Fibroblast of lung (primary cell): Measurements from ENCODE around the gene ANKRD13D. TPM values are rescaled to one million over a fixed set of nuclear protein-coding genes. Genes with fewer than 3 reads are reported as not detected.

Experiments used
- DNase-seq, 2 donors: peaks; one replicate each; pipeline versions ENCODE4 v3.0.0 to v3.0.0-alpha.2; 2010; ENCODE audit warnings: low read depth in 2 of 2
- H2AFZ ChIP-seq: 2 replicates; pipeline ENCODE4 v1.5.1; 2012; ENCODE audit warnings: low read length, control low read depth, inconsistent platforms
- H3K27ac ChIP-seq: 2 replicates; pipeline ENCODE4 v1.5.1; 2011; ENCODE audit warnings: low read length, control low read depth; ENCODE audit not compliant: insufficient read depth
- H3K27me3 ChIP-seq: 2 replicates; pipeline ENCODE4 v1.5.1; 2011; ENCODE audit warnings: mild to moderate bottlenecking, low read length; ENCODE audit not compliant: control insufficient read depth, insufficient read depth
- H3K36me3 ChIP-seq: 2 replicates; pipeline ENCODE4 v1.5.1; 2011; ENCODE audit warnings: low read length; ENCODE audit not compliant: control insufficient read depth, insufficient read depth
- H3K4me1 ChIP-seq: 2 replicates; pipeline ENCODE4 v1.5.1; 2011; ENCODE audit warnings: low read length; ENCODE audit not compliant: control insufficient read depth, insufficient read depth; ENCODE audit errors: extremely low read depth
- H3K4me2 ChIP-seq: 2 replicates; pipeline ENCODE4 v1.5.1; 2011; ENCODE audit warnings: low read length, control low read depth; ENCODE audit not compliant: insufficient read depth; ENCODE audit errors: extremely low read depth
- H3K4me3 ChIP-seq, 4 experiments: fragments of 200-600 bp in 1 of 4; sonication (generic) in 1 of 4; replicated peaks in 1 of 4; 2 replicates each; pipeline ENCODE4 v1.5.1; 2011 to 2016; ENCODE audit warnings: low read length in 4 of 4, low read depth in 3 of 4, mild to moderate bottlenecking in 3 of 4, control low read depth in 2 of 4, inconsistent platforms in 1 of 4, mixed read lengths in 1 of 4; ENCODE audit not compliant: insufficient read depth in 1 of 4; ENCODE audit errors: control extremely low read depth in 1 of 4
- H3K79me2 ChIP-seq: 2 replicates; pipeline ENCODE4 v1.5.1; 2012; ENCODE audit warnings: mild to moderate bottlenecking, low read length, inconsistent platforms; ENCODE audit not compliant: control insufficient read depth, insufficient read depth
- H3K9ac ChIP-seq: 2 replicates; pipeline ENCODE4 v1.5.1; 2011; ENCODE audit warnings: mild to moderate bottlenecking, low read length, control low read depth; ENCODE audit not compliant: insufficient read depth
- H3K9me3 ChIP-seq: 2 replicates; pipeline ENCODE4 v1.5.1; 2012; ENCODE audit warnings: low read depth, low read length; ENCODE audit not compliant: control insufficient read depth, insufficient read depth
- H4K20me1 ChIP-seq: 2 replicates; pipeline ENCODE4 v1.5.1; 2011; ENCODE audit warnings: low read length; ENCODE audit not compliant: control insufficient read depth, insufficient read depth; ENCODE audit errors: extremely low read depth
- EZH2 ChIP-seq: IDR thresholded peaks from 2 replicates; pipeline ENCODE4 v1.5.1; 2012; ENCODE audit warnings: low read length, control low read depth, mild to moderate bottlenecking; ENCODE audit errors: missing control alignments
- polyA plus RNA-seq, 2 donors: library from polyadenylated mRNA; depleted of rRNA in 1 of 2; stranded (reverse) in 1 of 2; unstranded in 1 of 2; fragments of >200 nt; gene quantifications; 2 replicates each; pipeline ENCODE4 v1.2.1, GENCODE V29; 2011 to 2012; ENCODE audit warnings: missing spikeins in 1 of 2
- total RNA-seq: library from RNA; depleted of rRNA; stranded (reverse); fragments of >200 nt; gene quantifications from 2 replicates; pipeline ENCODE4 v1.2.1, GENCODE V29; 2014
- TF ChIP-seq, protein P1 (sequence below), 2 donors: IDR thresholded peaks in 1 of 2; conservative IDR thresholded peaks in 1 of 2; 1 replicate in 1 of 2; 2 replicates in 1 of 2; pipeline ENCODE4 v1.5.1; 2011 to 2012; ENCODE audit warnings: low read length in 2 of 2, control low read depth in 1 of 2, inconsistent platforms in 1 of 2, low read depth in 1 of 2, mild to moderate bottlenecking in 1 of 2

ANKRD13D gene
- total and polyA plus RNA-seq, 2 donors (not counting 1 experiment from before 2014, with no cell fraction given) = 11.5 to 45.4 TPM

DNA sequence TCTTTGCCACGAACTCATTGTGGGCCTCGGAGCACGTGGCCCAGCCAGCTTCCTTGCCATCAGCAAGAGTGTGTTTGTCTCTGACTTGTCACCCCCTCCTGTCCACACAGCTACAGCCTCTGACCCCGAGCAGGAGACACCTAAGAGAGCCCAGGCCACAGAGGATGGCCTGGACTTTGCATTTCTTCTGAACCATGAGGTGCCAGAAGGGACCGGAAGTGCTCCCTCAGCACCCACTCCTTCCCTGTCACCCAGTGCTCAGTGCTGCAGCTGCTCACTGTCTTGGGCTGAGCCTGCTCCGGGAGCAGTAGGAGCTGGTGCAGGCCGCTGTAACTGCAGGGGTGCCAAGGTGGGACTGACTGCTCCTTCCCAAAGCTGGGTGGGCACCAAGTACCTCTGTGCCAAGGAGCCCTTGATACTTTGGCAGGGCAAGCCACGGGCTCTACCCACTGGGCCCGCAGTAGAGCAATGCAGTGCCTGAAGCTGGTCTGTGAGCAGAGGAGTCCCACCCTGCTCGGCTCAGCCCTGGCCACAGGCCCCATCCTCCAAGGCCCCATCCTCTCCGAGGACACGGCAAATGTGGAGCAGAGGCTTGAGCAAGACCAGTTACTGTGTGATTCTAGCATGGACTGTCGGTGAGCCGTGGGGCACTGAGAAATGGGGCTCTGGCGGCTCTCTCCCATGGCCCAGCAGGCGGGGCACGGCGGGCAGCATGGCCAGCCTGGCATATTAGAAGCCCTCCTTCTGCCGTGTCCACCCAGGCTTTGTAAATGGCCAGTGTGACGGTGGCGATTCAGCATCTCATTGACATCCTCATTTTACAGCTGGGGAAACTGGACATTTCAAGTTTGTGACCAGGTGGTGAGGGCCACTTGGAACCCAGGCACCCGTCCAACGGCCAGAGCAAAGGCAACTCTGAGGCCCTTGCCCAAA lies 16.5 kb upstream of the ANKRD13D start:
- peak overlapping the region; percentile 29 for H3K27ac ChIP-seq
- no peak for TF ChIP-seq EZH2
- TF ChIP-seq, protein P1, sequence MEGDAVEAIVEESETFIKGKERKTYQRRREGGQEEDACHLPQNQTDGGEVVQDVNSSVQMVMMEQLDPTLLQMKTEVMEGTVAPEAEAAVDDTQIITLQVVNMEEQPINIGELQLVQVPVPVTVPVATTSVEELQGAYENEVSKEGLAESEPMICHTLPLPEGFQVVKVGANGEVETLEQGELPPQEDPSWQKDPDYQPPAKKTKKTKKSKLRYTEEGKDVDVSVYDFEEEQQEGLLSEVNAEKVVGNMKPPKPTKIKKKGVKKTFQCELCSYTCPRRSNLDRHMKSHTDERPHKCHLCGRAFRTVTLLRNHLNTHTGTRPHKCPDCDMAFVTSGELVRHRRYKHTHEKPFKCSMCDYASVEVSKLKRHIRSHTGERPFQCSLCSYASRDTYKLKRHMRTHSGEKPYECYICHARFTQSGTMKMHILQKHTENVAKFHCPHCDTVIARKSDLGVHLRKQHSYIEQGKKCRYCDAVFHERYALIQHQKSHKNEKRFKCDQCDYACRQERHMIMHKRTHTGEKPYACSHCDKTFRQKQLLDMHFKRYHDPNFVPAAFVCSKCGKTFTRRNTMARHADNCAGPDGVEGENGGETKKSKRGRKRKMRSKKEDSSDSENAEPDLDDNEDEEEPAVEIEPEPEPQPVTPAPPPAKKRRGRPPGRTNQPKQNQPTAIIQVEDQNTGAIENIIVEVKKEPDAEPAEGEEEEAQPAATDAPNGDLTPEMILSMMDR (conservative IDR thresholded peaks at IDR 0.05 in 1 of 2, IDR thresholded peaks at IDR 0.05 in 1 of 2; ENCODE audit: low read depth in 1 of 2, low read length in 2 of 2) = no peak
- no peaks in the 10 kb centered on the region for H3K9me3 ChIP-seq
- H3K9ac ChIP-seq = no peak overlapping the region
- no peaks in the 10 kb centered on the region for H3K27me3 ChIP-seq
- no peak overlapping the region for H2AFZ ChIP-seq
- no peak for DNase-seq
- H3K4me3 ChIP-seq = no peak overlapping the region
- peaks cover 78% of the 10 kb centered on the region for H3K79me2 ChIP-seq
- peaks cover 45% of the 10 kb centered on the region for H3K4me1 ChIP-seq
- no peak overlapping the region for H3K4me2 ChIP-seq
- peaks cover 14% of the 10 kb centered on the region for H3K36me3 ChIP-seq
- no peaks in the 10 kb centered on the region for H4K20me1 ChIP-seq

DNA sequence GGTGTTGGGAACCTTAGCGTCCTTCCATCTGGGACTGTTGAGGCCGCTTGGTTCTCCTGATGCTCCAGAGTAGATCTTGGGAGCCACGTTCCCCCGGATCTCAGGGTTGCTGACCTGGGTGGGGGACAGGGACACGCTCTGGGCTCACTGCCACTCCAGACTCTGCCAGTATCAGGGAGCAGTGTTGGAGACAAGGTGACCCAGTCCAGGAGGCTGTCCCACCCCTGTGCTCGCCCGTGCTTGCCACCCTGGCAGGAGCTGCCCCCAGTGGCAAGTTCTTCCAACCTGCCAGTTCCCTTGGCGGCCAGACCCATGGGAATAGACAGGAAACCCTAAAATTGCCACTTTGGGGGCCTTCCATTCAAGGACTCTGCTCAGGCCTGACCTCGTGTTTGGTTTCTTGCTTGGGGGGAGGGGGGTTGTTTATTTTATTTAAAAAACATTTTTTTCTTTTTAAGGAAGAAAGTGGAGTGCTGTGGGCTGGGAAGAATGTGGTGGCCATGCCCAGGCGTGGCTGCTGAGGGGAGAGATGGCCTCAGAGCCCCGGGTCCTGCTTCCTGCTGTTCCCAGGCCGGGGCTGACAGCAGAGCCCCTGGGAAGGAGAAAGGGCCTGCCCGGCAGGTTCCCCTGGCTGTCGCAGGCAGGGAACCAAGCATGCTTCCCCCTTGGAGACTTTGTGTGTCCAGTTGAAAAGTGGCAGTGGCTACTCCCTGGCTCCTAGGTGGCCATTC lies 15.7 kb upstream of the ANKRD13D start:
- Histone ChIP-seq H3K36me3 (peaks cover 11% of the 10 kb centered on the region), H3K79me2 (peaks cover 74% of the 10 kb centered on the region), H3K27me3 (no peaks in the 10 kb centered on the region), H3K4me1 (peaks cover 44% of the 10 kb centered on the region), H4K20me1 (no peaks in the 10 kb centered on the region), H3K9me3 (no peaks in the 10 kb centered on the region), H3K27ac (no peak overlapping the region), H3K4me2 (no peak overlapping the region), H3K4me3 (no peak overlapping the region), H2AFZ (no peak overlapping the region), H3K9ac (no peak overlapping the region)
- DNase-seq = no peak
- TF ChIP-seq EZH2 = no peak
- TF ChIP-seq, protein P1 (conservative IDR thresholded peaks at IDR 0.05 in 1 of 2, IDR thresholded peaks at IDR 0.05 in 1 of 2; ENCODE audit: low read depth in 1 of 2, low read length in 2 of 2) = no peak
